Omental fat pad (tissue), 4 donors: ENCODE measurements around the gene BRD2. TPM values are rescaled to one million over a fixed set of nuclear protein-coding genes. Genes with fewer than 3 reads are reported as not detected.

ENCODE experiments used
- ATAC-seq: fragments of 150-250 bp; one replicate; pipeline ENCODE4 v1.9.1; 2016; ENCODE audit warnings: mild to moderate bottlenecking, moderate library complexity; ENCODE audit not compliant: low FRiP score
- DNase-seq: peaks from one replicate; pipeline ENCODE4 v3.0.0-alpha.2; 2019; ENCODE audit warnings: low spot score
- total RNA-seq, 4 donors: library from RNA; depleted of rRNA; stranded (reverse); fragments of >200 nt; gene quantifications; one replicate each; pipeline ENCODE4 v1.1.0, GENCODE V29; 2016
- TF ChIP-seq, protein P1 (sequence below), 3 donors: fragments of 450-650 bp; IDR thresholded peaks; one replicate each; pipeline ENCODE4 v1.5.1; 2016 to 2017; ENCODE audit warnings: antibody characterized with exemption in 3 of 3, mild to moderate bottlenecking in 3 of 3, moderate library complexity in 2 of 3

Gene BRD2
- total RNA-seq, 4 donors from 2014 or later: 133 to 257 (median 154) TPM

DNA sequence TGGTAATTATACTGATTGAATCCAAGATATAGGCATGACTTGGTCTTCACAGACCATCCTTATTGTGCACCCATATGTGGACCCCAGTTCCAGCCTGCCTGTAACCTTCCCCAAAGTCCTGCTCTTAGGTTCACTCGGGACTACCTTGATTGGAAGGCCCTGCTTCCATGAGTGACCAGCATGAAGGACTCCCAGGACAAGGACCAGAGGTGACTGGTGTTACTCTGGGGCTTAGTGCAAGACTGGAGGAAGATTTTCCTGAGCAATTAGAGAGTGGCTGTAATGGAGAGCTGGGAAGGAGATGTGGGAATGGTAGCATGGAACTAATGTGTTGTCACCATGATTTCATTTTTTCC is 15.1 kb downstream of the BRD2 start:
- DNase-seq (no peak), ATAC-seq (no peak)
- TF ChIP-seq, protein P1, sequence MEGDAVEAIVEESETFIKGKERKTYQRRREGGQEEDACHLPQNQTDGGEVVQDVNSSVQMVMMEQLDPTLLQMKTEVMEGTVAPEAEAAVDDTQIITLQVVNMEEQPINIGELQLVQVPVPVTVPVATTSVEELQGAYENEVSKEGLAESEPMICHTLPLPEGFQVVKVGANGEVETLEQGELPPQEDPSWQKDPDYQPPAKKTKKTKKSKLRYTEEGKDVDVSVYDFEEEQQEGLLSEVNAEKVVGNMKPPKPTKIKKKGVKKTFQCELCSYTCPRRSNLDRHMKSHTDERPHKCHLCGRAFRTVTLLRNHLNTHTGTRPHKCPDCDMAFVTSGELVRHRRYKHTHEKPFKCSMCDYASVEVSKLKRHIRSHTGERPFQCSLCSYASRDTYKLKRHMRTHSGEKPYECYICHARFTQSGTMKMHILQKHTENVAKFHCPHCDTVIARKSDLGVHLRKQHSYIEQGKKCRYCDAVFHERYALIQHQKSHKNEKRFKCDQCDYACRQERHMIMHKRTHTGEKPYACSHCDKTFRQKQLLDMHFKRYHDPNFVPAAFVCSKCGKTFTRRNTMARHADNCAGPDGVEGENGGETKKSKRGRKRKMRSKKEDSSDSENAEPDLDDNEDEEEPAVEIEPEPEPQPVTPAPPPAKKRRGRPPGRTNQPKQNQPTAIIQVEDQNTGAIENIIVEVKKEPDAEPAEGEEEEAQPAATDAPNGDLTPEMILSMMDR (IDR thresholded peaks at IDR 0.05): no peak

DNA sequence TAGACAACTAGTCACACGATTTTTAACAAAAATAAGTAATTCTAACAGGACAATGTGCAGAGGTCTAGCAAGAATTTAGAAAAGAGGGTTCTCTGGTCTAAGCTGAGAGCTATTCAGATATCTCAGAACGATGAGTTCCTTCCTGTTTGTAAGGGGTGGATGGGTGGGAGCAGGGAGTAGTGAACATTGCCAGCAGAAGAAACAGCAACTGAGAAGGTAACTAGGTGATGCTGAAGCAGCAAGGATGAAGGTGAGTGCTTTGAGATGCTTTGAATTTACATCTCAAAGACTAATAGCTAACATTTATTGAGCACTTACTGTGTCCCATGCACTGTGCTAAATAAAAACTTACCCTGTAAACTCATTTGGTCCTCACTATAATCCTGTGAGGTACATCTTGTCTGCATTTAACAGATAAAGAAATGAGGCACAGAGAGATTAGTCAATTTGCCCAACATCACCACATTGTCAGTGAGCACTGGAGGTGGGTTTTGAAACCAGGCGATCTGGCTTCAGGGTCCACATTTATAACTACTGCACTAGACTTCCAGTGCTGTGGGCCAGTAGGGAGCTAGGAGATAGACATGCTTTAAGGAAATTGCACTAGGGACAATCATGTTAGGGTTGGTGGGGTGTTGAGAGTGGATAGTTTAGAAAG is 15.7 kb downstream of the BRD2 start:
- TF ChIP-seq, protein P1 (IDR thresholded peaks at IDR 0.05): no peak
- DNase-seq (no peak), ATAC-seq (peak; percentile 37)

DNA sequence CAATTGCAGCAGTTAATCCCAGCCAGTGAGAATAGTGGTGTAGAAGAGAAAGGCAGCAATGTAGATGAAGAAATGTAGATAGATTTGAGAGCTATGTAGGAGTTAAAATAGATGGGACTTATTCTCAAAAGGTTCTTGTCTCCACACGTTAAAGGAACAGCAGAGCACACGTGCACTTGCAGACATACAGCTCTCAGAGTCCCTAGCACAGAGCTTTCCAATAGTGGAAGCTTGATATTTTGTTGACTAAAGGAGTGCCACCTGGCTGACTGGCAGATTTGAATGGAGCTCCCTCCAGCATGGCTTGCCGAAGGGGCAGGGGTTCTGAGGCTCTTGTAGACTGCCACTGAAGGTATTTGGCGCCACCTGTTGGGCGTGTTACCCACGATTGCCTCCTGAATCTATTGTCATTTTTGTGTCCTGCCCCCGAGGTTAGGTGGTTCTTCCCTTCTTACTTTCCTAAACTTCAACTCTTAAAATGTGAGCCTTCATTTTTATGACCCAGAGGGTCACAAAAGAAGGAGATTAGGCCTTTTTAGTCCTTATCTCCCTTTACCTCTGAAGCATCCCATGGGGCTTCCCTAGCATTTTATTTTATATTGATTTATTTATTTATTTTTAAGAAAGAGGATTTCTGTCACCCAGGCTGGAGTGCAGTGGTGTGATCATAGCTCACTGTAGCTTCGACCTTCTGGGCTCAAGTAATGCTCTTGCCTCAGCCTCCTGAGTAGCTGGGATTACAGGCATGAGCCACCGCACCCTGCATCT is 16.4 kb downstream of the BRD2 start:
- TF ChIP-seq, protein P1 (IDR thresholded peaks at IDR 0.05): no peak
- peak; percentile 64 for ATAC-seq
- peak; percentile 100 for DNase-seq

DNA sequence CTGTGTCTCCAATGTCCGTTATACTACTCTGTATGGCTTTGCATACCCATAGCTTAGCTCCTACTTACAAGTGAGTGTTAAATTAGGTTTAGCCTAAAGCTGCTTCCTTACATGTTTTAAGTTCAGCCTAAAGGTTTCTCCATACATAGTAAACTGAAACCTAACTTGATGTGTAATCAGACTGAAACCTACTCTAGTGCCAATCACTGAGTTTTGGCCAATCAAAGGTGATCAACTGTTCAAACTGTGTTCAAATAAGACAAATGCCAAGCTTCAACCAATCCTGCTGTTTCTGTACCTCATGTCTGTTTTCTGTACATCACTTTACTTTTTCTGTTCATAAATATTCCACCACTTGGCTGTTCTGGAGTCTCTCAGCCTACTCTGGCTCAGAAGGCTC is 21.0 kb downstream of the BRD2 start:
- no peak for DNase-seq
- no peak for ATAC-seq
- TF ChIP-seq, protein P1 (IDR thresholded peaks at IDR 0.05): no peak

DNA sequence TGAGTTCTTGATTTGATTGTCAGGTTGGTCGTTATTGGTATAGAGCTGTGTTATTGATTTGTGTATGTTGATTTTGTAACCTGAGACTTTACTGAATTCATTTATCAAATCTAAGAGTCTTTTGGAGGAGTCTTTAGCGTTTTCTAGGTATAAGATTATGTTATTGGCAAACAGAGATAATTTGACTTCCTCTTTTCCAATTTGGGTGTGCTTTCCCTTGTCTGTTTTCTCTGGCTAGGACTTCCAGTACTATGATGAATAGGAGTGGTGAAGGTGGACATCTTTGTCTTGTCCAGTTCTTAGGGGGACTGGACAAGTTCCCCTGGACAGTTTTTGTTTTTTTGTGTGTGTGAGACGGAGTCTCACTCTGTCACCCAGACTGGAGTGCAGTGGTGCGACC is 23.6 kb downstream of the BRD2 start:
- DNase-seq (no peak), ATAC-seq (no peak)
- TF ChIP-seq, protein P1 (IDR thresholded peaks at IDR 0.05): no peak

DNA sequence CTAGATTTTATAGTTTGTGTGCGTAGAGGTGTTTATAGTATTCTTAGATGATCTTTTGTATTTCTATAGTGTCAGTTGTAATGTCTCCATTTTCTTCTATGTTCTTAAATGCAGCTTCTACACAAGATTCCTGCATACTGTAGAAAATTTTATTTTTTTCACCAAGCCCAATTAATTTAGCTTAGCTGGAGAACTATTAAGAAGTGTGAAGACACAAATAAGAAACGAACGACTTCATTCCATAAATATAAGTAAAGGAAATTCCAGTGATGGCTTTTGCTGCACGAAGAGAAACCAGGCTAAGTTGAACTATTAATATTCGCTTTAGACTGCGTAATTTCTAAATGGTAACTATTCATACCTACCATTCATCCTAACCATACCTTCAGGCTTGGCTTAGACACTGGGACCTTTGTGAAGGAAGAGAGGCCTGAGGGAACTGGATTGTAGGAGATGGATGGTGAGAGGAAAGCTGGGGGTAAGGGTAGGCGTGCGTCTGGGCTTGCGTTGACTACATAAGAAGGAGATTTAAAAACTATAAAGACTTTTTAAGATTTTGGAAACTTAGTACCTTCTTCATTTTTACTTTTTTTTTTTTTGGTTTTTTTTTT is 25.1 kb downstream of the BRD2 start:
- ATAC-seq: no peak
- DNase-seq: no peak
- TF ChIP-seq, protein P1 (IDR thresholded peaks at IDR 0.05): no peak
